K562 (cell line): ENCODE results near the gene GFRA1. TPM values are rescaled to one million over a fixed set of nuclear protein-coding genes. Genes with fewer than 3 reads are reported as not detected.

Source experiments
- ATAC-seq: fragments of 200-7000 bp; cut with Tn5 transposase; 3 replicates; pipeline ENCODE4 v1.9.1; 2020; ENCODE audit warnings: moderate library complexity
- BruUV-seq: library from RNA; stranded (reverse); fragments of 400-500 nt; replicated peaks from 2 replicates; lab custom pipeline; 2021; lab: Mats Ljungman, UMichigan
- CTCF ChIA-PET: fragments of 300-600 bp; formaldehyde crosslinking; extraction: SDS; loops from one replicate; lab custom pipeline; 2021; ENCODE audit warnings: low intra/inter-chr PET ratio; lab: Yijun Ruan, JAX
- POLR2A ChIA-PET: fragments of 300-600, 350-650 bp; sonication (Branson Sonifier 250); formaldehyde crosslinking; extraction: SDS; loops from one replicate; lab custom pipeline; 2021; ENCODE audit warnings: antibody characterized with exemption, inconsistent platforms; lab: Yijun Ruan, JAX
- DNase-seq, 4 experiments: peaks; one replicate each; pipeline versions ENCODE4 v3.0.0 to v3.0.0-alpha.2; 2011 to 2018; ENCODE audit warnings: low spot score in 3 of 4, mixed read lengths in 3 of 4; ENCODE audit errors: extremely low read depth in 1 of 4
- FAIRE-seq: peaks from 2 replicates; lab custom pipeline; 2011; peaks lifted over from hg19 to GRCh38; lab: Jason Lieb, UNC
- H2AFZ ChIP-seq: 2 replicates; pipeline ENCODE4 v1.6.0; 2011; ENCODE audit warnings: low read depth, low read length, control low read depth, inconsistent platforms
- H3K27ac ChIP-seq: fragments of 200-600 bp; 3 replicates; pipeline ENCODE4 v1.8.0; 2011; ENCODE audit warnings: low read depth, mild to moderate bottlenecking, control low read depth, inconsistent platforms, low read length, moderate library complexity, mixed read lengths; ENCODE audit errors: extremely low read depth
- H3K27me3 ChIP-seq, 2 experiments: fragments of 300-600 bp in 1 of 2; 2 replicates in 1 of 2; 3 replicates in 1 of 2; pipeline versions ENCODE4 v1.6.0 to v1.8.0; 2011; ENCODE audit warnings: inconsistent platforms in 2 of 2, low read length in 2 of 2, mild to moderate bottlenecking in 1 of 2, mixed read lengths in 1 of 2, moderate library complexity in 1 of 2; ENCODE audit not compliant: control insufficient read depth in 2 of 2, insufficient read depth in 2 of 2
- H3K36me3 ChIP-seq: fragments of 300-600 bp; 3 replicates; pipeline ENCODE4 v1.8.0; 2011; ENCODE audit warnings: mild to moderate bottlenecking, low read length, inconsistent platforms; ENCODE audit not compliant: control insufficient read depth, insufficient read depth
- H3K4me1 ChIP-seq, 2 experiments: fragments of 200-600 bp in 1 of 2; replicated peaks in 1 of 2; 2 replicates in 1 of 2; 3 replicates in 1 of 2; pipeline versions ENCODE4 v1.5.1 to v1.8.0; 2011; ENCODE audit warnings: inconsistent platforms in 2 of 2, low read length in 2 of 2, mild to moderate bottlenecking in 1 of 2, mixed read lengths in 1 of 2, moderate library complexity in 1 of 2; ENCODE audit not compliant: control insufficient read depth in 2 of 2, insufficient read depth in 2 of 2
- H3K4me2 ChIP-seq: 2 replicates; pipeline ENCODE4 v1.6.1; 2011; ENCODE audit warnings: low read length, control low read depth, inconsistent platforms, mixed read lengths; ENCODE audit not compliant: insufficient read depth
- H3K4me3 ChIP-seq: fragments of 200-600 bp; sonication (generic), shearing (Covaris generic); 2 replicates; pipeline ENCODE4 v1.5.1; 2016; ENCODE audit warnings: control low read depth, inconsistent platforms
- H3K79me2 ChIP-seq: fragments of 200-600 bp; 3 replicates; pipeline ENCODE4 v1.8.0; 2011; ENCODE audit warnings: low read length, inconsistent platforms; ENCODE audit not compliant: control insufficient read depth, insufficient read depth
- H3K9ac ChIP-seq, 2 experiments: 2 replicates each; pipeline versions ENCODE4 v1.6.0 to v1.6.1; 2011; ENCODE audit warnings: low read depth in 2 of 2, low read length in 2 of 2, control low read depth in 1 of 2, inconsistent platforms in 1 of 2, mild to moderate bottlenecking in 1 of 2, mixed read lengths in 1 of 2; ENCODE audit not compliant: insufficient read depth in 1 of 2
- H3K9me1 ChIP-seq: one replicate; pipeline ENCODE4 v1.6.0; 2011; ENCODE audit warnings: inconsistent platforms, mild to moderate bottlenecking, low read length, moderate library complexity; ENCODE audit not compliant: control insufficient read depth, insufficient read depth
- H3K9me3 ChIP-seq: replicated peaks from 2 replicates; pipeline ENCODE4 v1.5.1; 2011; ENCODE audit warnings: low read depth, low read length, inconsistent platforms; ENCODE audit not compliant: control insufficient read depth, insufficient read depth
- H4K20me1 ChIP-seq: replicated peaks from 2 replicates; pipeline ENCODE4 v1.6.1; 2011; ENCODE audit warnings: low read length, inconsistent platforms, mixed read lengths; ENCODE audit not compliant: control insufficient read depth, insufficient read depth
- CEBPB ChIP-seq: fragments of 450-650 bp; IDR thresholded peaks from 2 replicates; pipeline ENCODE4 v1.6.1; 2016; ENCODE audit warnings: missing genetic modification characterization, missing compliant biosample characterization
- FIP1L1 ChIP-seq: fragments of 200-400 bp; formaldehyde crosslinking; IDR thresholded peaks from 2 replicates; pipeline ENCODE4 v1.6.1; 2018; ENCODE audit warnings: mild to moderate bottlenecking, low read depth, low read length; ENCODE audit not compliant: poor library complexity, severe bottlenecking
- HIVEP1 ChIP-seq: fragments of 250-450 bp; sonication (Bioruptor Pico); IDR thresholded peaks from 2 replicates; pipeline ENCODE4 v1.4.0; 2020; ENCODE audit warnings: mild to moderate bottlenecking
- HNRNPL ChIP-seq: fragments of 200-400 bp; formaldehyde crosslinking; IDR thresholded peaks from 2 replicates; pipeline ENCODE4 v1.6.1; 2017; ENCODE audit warnings: low read depth, mild to moderate bottlenecking, low read length
- MAFG ChIP-seq: fragments of 450-650 bp; conservative IDR thresholded peaks from 2 replicates; pipeline ENCODE4 v1.6.1; 2016; ENCODE audit warnings: missing genetic modification characterization, missing compliant biosample characterization
- MEF2A ChIP-seq: IDR thresholded peaks from 2 replicates; pipeline ENCODE4 v1.6.1; 2011; ENCODE audit warnings: low read depth, mild to moderate bottlenecking, low read length, moderate library complexity; ENCODE audit not compliant: control insufficient read depth
- MEIS2 ChIP-seq: fragments of 450-650 bp; IDR thresholded peaks from 2 replicates; pipeline ENCODE4 v1.6.1; 2014; ENCODE audit warnings: mild to moderate bottlenecking; ENCODE audit not compliant: partially characterized antibody
- POLR3A ChIP-seq: IDR thresholded peaks from 2 replicates; pipeline ENCODE4 v1.6.1; 2011; ENCODE audit warnings: borderline replicate concordance, mild to moderate bottlenecking, moderate library complexity; ENCODE audit not compliant: insufficient read length, insufficient read depth; ENCODE audit errors: extremely low read depth
- RBM22 ChIP-seq: fragments of 200-400 bp; formaldehyde crosslinking; IDR thresholded peaks from 2 replicates; pipeline ENCODE4 v1.6.1; 2018; ENCODE audit warnings: low read length, low read depth; ENCODE audit not compliant: poor library complexity, severe bottlenecking
- RFX1 ChIP-seq: fragments of 450-650 bp; IDR thresholded peaks from 2 replicates; pipeline ENCODE4 v1.6.1; 2016; ENCODE audit warnings: mild to moderate bottlenecking, moderate library complexity
- TARDBP ChIP-seq: fragments of 450-650 bp; IDR thresholded peaks from 2 replicates; pipeline ENCODE4 v1.6.1; 2016
- ZC3H11A ChIP-seq: IDR thresholded peaks from 2 replicates; pipeline ENCODE4 v1.6.1; 2012; ENCODE audit warnings: low read depth, low read length, improper control_type of control experiment
- ZNF583 ChIP-seq: fragments of 250-450 bp; sonication (Bioruptor Pico); IDR thresholded peaks from 2 replicates; pipeline ENCODE4 v1.4.0; 2020
- WGBS: fragments of 100-300 bp; shearing (Covaris generic); methylation state at CpG from one replicate; pipeline ENCODE4 v1.1.6; 2016; ENCODE audit warnings: low coverage, mixed read lengths; ENCODE audit not compliant: insufficient coverage; ENCODE audit errors: missing lambda C conversion rate; 5-methylcytosine and 5-hydroxymethylcytosine counted together
- in situ Hi-C: fragments of 300-500 bp; cut with MboI; formaldehyde crosslinking; loops from 4 replicates; pipeline ENCODE4 v1.15.0; 2018; ENCODE audit warnings: inconsistent platforms, mixed read lengths
- intact Hi-C: fragments of 100-400 bp; cut with micrococcal nuclease; formaldehyde crosslinking; loops from 2 replicates; pipeline ENCODE4 v1.14.2; 2022
- polyA plus RNA-seq, 8 experiments: library from polyadenylated mRNA; depleted of rRNA in 4 of 8; stranded (reverse) in 5 of 8; unstranded in 3 of 8; fragments of >200 nt; fragmentation: Nextera tagmentation in 2 of 8; fragmentation: Illumina TruSeq in 1 of 8; extraction: Ambion mirVana in 2 of 8; extraction: Trizol in 1 of 8; gene quantifications; 2 replicates each; pipeline versions ENCODE4 v1.2.1 to v1.2.3, GENCODE V29; 2011 to 2014; ENCODE audit warnings: inconsistent platforms in 1 of 8, missing spikeins in 1 of 8
- total RNA-seq, 7 experiments: library from RNA; depleted of rRNA in 6 of 7; stranded (reverse); fragments of >200 nt in 6 of 7; fragmentation: Illumina TruSeq in 2 of 7; extraction: Trizol in 2 of 7; gene quantifications; 2 replicates each; pipeline versions ENCODE4 v1.2.1 to v1.2.3, GENCODE V29; 2011 to 2021; ENCODE audit warnings: low replicate concordance in 1 of 7
- TF ChIP-seq, protein P1 (sequence below): sonication (generic); formaldehyde crosslinking; IDR thresholded peaks from 2 replicates; pipeline ENCODE4 v1.8.0; 2022; ENCODE audit warnings: mild to moderate bottlenecking, low read depth, missing genetic modification reagents

Gene GFRA1
- total and polyA plus RNA-seq, 9 of the 15 experiments (the other 6 are each of a cell fraction or from before 2014, with no cell fraction given) = 0.04 TPM; not detected in 8

DNA sequence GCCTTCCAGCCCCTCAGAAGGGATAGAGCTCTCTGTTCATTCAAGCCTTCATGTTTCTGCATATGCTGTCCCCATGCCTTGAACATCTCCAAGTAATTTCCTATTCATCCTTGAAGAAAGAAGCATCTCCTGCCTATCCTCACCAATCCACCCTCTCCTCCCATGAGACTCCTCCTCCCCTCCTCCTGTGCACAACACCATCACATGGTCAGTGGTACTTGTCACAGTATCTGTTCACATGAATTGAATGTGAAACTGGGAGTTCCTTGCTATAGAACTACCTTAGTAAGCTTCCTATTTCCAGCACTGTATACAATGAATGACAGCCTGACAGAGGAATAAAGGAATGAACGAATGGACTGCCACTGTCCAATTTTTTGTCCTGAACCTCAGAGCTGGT lies 115.5 kb downstream of the GFRA1 start:
- Histone ChIP-seq H3K4me3 (no peak overlapping the region), H3K27ac (no peak overlapping the region)
- in situ Hi-C loops = no loop called here
- BruUV-seq = no TSS peak
- no peak for TF ChIP-seq MAFG
- TF ChIP-seq HIVEP1 (CRISPR knock-in tag) = no peak
- TF ChIP-seq ZNF583 = no peak
- no peak for TF ChIP-seq RBM22
- TF ChIP-seq TARDBP = no peak
- TF ChIP-seq, protein P1, sequence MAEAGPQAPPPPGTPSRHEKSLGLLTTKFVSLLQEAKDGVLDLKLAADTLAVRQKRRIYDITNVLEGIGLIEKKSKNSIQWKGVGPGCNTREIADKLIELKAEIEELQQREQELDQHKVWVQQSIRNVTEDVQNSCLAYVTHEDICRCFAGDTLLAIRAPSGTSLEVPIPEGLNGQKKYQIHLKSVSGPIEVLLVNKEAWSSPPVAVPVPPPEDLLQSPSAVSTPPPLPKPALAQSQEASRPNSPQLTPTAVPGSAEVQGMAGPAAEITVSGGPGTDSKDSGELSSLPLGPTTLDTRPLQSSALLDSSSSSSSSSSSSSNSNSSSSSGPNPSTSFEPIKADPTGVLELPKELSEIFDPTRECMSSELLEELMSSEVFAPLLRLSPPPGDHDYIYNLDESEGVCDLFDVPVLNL (CRISPR knock-in tag) = no peak
- no peak for TF ChIP-seq RFX1
- TF ChIP-seq FIP1L1 = no peak
- TF ChIP-seq ZC3H11A = no peak
- TF ChIP-seq MEIS2 = no peak
- TF ChIP-seq POLR3A = no peak
- no peak for TF ChIP-seq HNRNPL
- TF ChIP-seq MEF2A = no peak
- TF ChIP-seq CEBPB (tag) = no peak
- TF ChIP-seq, all 486 proteins: peak for 0
- H3K36me3 ChIP-seq = no peaks in the 10 kb centered on the region
- POLR2A ChIA-PET = no interaction called here
- no peaks in the 10 kb centered on the region for H3K79me2 ChIP-seq
- intact Hi-C loops = no loop called here
- no peaks in the 10 kb centered on the region for H3K9me1 ChIP-seq
- no peaks in the 10 kb centered on the region for H3K27me3 ChIP-seq
- CTCF ChIA-PET = no interaction called here
- no peak overlapping the region for H3K4me2 ChIP-seq
- no peaks in the 10 kb centered on the region for H4K20me1 ChIP-seq
- FAIRE-seq = no peak
- H2AFZ ChIP-seq = no peak overlapping the region
- no peaks in the 10 kb centered on the region for H3K4me1 ChIP-seq
- no peak for ATAC-seq
- WGBS = 0% methylated on average over 1 of the region's 1 CpG
- DNase-seq = no peak
- no peak overlapping the region for H3K9ac ChIP-seq
- no peaks in the 10 kb centered on the region for H3K9me3 ChIP-seq
